Stimulated activated CD8-positive, alpha-beta memory T cell treated with anti-CD3 and anti-CD28 coated beads, Interleukin-15, amount 100 ng/mL, for 4 hours (primary cell): Measurements from ENCODE around the gene GET3.

Experiments
- DNase-seq, 2 donors: peaks; one replicate each; pipeline ENCODE4 v3.0.0-alpha.2; 2020; ENCODE audit warnings: low read depth in 2 of 2

The GET3 gene

GRCh38 chr19:12779162-12779993, 42.1 kb downstream of the GET3 start:
- no peak for DNase-seq

GRCh38 chr19:12782174-12782423, 44.8 kb downstream of the GET3 start:
- no peak for DNase-seq

- DNase-seq, result peak; percentile 82 to 84
These were observed 45.4 kb downstream of the GET3 start for GRCh38 chr19:12782424-12783290.

DNA sequence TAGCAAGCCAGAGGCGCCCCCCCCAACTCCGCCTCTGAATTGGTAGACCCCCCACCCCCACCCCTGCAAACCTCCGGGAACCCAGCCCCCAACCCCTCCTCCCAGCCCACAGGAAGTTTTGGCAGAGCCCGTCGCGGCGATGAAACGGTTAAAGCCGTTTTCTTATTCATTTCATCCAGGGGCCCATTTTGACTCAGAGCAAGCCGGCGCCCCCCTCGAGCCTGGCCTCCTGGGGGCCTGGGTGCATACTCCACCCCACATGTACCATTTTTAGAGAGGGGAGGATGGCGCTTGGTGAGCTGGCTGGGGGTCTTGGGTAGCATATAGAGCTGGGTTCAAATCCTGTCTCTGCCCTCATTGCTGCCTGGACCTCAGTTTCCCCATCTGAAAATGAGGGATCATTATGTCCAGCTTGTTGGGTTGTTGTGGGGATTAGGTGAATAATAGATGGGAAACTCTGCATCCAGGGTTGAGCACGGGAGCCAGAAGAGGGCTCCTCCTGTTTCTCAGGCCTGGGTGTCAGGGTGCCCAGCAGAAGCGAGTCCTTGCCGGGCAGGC, 46.1 kb downstream of the GET3 start:
- no peak for DNase-seq

DNA sequence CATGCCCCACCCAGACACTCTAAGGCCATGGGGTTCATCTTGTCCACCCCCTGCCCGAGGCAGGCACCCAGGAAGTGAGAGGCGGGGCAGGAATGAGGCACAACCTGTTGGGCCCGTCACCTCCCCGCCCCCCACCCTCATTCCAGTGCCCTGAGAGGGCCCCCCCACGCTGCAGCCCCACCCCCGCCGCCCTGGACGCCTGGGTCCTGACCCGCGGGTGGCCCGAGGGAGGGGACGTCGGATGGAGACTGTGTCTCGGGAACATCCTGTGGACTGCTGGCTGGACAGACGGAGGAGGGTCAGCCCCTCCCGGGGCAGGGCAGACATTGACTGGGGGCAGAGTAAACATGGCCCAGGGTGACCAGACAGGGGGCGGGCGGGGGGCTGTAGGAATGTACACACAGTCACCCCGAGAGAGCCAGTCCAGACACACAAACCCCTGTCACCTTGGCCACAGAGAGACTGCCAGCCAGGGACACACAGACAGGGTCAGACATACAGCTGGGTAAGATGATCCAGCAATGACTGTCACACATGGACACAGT, 46.6 kb downstream of the GET3 start:
- DNase-seq, result no peak

DNA sequence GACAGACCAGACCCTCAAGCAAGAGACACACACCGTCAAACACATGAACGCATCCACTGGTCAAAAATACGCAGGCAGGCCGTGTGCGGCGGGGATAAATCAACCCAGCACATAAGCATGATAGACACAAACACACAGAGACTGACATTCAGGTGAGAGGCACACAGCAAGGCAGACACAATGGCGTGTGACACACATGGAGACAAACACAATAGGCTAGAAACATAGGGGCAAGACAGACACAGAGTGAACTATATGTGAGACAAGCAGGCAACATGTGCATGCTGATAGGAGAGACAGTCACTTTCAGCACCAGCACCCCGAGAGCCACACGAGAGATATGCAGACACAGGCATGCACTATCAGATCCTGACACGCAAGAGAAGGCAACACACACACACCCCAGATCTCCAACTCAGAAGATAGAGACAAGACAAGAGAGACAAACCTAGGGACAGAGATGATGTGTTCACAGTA, 47.1 kb downstream of the GET3 start:
- no peak for DNase-seq

DNA sequence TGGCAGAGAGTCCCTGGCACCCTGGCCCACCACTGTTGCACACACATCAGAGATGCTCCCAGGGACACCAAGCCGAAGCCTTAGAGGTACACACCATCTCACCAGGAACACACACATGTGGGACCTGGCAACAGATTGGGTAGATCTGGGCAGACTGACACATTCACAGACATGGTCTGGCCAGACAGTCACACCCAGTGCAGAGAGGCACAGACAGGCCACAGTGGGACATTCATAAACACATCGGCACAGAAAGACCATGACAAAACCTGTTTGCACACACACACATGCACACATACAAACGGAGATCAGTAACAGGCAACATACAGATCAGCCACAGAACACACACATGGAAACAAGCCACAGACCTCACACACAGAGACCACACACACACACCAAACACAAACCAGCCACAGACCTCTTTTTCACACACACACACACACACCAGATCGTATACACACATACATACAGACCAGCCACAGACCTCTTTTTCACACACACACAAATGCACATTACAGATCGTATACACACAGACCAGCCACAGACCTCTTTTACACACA, 47.7 kb downstream of the GET3 start:
- DNase-seq, result no peak

- no peak for DNase-seq
These were observed 48.2 kb downstream of the GET3 start for GRCh38 chr19:12785431-12786031.

GRCh38 chr19:12786141-12786870, 49.0 kb downstream of the GET3 start:
- DNase-seq, result no peak

DNA sequence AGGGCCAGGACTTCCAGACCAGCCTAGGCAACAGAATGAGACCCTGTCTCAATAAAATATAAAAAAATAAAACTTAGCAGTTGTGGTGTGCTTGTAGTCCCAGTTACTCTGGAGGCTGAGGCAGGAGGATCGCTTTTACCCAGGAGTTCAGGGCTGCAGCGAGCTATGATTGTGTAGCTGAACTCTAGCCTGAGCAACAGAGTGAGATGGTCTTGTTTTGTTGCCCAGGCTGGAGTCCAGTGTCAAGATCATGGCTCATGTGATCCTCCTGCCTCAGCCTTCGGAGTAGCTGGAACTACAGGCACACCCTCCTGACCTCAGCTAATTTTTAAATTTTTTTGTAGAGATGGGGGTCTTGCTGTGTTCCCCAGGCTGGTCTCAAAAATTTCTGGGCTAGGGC, 49.7 kb downstream of the GET3 start:
- no peak for DNase-seq

GRCh38 chr19:12787458-12787857, 50.2 kb downstream of the GET3 start:
- DNase-seq, result no peak

DNA sequence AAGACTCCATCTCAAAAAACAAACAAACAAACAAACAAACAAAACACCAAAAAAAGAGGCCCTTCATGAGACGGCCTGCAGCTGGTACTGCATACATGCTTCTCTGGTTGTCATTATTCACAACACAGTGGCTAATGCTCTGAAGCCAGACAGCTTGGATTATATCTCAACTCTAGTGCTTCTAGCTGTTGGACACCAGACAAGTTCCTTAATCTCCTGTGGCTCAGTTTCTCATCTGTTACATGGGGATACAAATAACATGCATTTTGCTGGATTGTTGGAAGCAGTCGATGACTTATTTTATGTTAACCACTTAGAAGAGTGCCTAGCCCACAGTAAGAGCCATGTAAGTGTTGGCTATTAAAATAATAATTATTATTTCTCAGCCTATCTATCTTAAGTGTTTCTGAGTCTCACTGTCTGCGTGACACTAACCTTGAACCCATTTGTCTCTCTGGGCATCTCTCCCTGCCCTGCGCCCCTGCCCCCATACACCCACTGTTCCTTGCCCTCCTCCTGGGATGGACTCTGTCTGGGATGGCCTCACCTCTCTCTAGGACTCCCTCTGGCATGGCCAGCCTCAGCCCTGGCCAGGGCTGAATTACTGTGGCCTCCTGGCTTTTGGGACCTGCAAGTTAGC, 50.9 kb downstream of the GET3 start:
- DNase-seq, result no peak

DNA sequence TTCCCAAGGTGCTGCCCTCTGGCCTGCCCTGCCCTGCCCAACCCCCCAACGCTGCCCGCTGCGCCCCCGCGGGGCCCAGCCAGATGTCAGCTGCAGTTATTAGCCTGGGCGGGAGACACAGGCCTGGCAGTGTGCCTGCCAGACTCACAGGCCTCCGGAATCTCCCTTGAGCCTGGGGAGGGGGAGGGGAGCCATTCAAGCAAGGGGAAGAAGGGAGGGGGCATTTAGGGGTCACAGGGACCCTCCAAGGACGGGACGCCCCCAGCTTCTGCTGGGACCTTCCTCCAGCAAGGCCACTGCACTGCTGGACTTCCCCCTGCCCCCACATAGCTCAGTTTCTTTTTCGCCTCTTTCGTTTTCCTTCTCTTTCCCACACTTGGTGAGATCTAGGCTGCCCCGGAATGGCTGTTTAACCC, 51.4 kb downstream of the GET3 start:
- no peak for DNase-seq

DNA sequence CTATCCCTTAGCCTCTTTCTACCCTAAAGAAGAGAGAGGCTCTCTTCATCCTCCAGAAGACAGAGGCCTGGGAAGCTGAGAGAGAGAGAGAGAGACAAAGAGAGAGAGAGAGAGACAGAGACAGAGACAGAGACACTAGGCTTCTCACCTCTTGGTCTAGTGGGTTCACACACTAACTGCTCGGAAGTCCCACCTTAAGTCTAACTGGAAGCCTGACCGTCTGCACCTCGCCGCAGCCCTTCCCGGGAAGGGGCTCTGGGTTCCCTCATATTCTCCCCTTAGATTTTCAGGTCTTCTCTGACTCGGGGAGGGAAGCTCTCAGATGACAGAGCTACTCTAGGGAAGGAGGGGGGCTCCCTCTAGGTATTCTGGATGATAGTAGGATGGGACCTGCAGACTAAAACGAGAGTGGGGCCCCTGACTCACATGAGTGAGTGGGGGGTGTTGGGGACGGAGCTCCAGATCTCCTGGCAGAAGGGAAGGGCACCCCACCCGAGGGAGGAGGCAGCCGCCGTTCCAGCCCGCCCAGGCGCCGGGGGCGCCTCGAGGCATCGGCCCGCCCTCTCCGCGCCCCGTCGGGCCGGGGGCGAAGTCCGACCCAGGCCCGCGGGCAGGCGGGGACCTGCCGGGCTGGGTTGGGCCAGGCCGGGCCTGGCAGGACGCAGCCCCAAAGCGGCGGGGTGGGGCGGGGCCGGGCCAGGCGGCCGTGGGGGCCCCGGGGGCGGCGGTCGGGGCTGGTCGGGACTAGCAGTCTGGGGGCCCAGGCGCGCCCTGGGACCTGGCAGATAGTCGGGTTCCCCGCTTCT, 52.0 kb downstream of the GET3 start:
- no peak for DNase-seq

GRCh38 chr19:12789904-12790619, 52.8 kb downstream of the GET3 start:
- DNase-seq, result peak; percentile 75 to 85

GRCh38 chr19:12790628-12791344, 53.5 kb downstream of the GET3 start:
- no peak for DNase-seq

- DNase-seq, result peak; percentile 92 to 95
These were observed 54.2 kb downstream of the GET3 start, which contains the start of gene JUNB for GRCh38 chr19:12791345-12792050. JUNB (plus strand) TSS chr19:12791486; CDS start chr19:12791772, 286 bp downstream.
